ENCODE data around the gene CERS6.

The CERS6 gene

DNA sequence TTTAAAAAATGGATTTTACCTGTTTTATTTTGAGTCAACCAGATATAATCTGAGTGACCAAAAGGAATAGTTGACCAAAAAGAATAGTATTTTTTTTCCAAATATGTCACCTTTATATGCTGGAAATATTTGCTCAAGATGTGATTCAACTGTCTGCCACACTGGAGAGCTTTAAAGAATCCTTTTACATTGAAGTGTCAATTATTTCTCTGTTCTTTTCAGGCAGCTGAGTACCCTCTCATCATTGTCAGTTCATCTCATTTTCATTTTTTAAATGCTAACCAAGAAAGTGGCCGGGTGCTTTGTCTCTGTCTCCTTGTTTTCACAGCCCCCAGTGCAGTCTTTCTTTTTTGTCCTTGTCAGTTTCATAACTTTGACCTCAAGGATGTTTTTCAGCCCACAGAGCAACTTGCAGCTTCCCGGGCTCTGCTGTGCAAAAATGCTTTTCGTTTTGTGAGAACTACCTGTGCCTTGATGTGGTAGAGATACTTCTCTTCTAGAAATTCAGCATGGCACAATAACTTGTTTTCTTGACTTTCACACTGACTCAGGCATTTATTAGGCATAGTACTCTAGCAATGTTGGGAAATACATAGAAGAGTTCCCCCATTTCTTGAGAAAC lies 23.4 kb upstream of the CERS6 start:
- no peak overlapping the region for H3K27ac ChIP-seq
- TF ChIP-seq CTCF (IDR thresholded peaks at IDR 0.05) (no peak), ZFX (IDR thresholded peaks at IDR 0.05; ENCODE audit: borderline replicate concordance) (no peak)

- no peak overlapping the region for H3K27ac ChIP-seq
- TF ChIP-seq ZFX (IDR thresholded peaks at IDR 0.05; ENCODE audit: borderline replicate concordance) = no peak
- no peak for TF ChIP-seq CTCF (IDR thresholded peaks at IDR 0.05)
Measured at GRCh38 chr2:168433527-168433926, 22.5 kb upstream of the CERS6 start.

DNA sequence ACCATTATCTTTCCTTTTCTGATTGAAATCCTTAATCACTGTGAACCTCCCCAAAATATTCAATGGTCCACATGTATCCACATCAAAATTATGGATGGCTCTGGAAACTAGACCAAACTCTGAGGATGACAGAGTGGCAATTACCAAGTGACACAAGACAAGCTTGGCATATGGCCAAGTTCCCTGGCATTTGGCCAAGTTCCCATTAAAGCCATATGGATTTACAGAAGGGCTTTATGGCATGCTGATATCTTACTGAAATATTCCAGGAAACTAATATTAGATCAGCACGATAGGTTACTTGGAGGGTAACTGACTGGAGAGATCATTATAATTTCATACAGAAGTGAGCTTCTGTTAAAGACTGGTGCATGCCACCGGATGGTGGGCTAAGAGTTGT lies 21.9 kb upstream of the CERS6 start:
- no peak for TF ChIP-seq ZFX (IDR thresholded peaks at IDR 0.05; ENCODE audit: borderline replicate concordance)
- TF ChIP-seq CTCF (IDR thresholded peaks at IDR 0.05) = no peak
- no peak overlapping the region for H3K27ac ChIP-seq

- no peak overlapping the region for H3K27ac ChIP-seq
- no peak for TF ChIP-seq CTCF (IDR thresholded peaks at IDR 0.05)
- TF ChIP-seq ZFX (IDR thresholded peaks at IDR 0.05; ENCODE audit: borderline replicate concordance) = no peak
Measured at GRCh38 chr2:168436840-168437239, 19.2 kb upstream of the CERS6 start.

DNA sequence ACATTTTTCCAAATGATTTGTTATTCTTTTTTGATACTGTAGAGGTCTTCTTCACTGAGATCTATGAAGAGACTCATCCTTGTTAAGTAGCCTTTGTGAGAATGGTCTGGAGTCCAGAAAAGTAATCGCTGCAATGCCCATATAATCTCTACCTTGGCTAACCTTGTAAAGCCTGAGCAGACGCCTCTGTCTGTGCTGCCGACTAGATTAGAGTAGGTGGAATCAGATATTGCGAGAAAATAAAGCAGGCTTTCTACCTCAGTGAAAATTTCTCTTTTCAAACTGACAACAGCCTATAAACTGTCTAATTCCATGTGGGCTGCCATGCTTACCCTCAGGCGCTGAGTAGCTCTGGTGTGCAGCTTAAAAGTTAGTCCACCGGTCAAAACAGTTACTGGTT lies 17.5 kb upstream of the CERS6 start:
- TF ChIP-seq CTCF (IDR thresholded peaks at IDR 0.05) (no peak), ZFX (IDR thresholded peaks at IDR 0.05; ENCODE audit: borderline replicate concordance) (no peak)
- no peak overlapping the region for H3K27ac ChIP-seq

GRCh38 chr2:168439536-168439935 lies 16.5 kb upstream of the CERS6 start:
- TF ChIP-seq CTCF (IDR thresholded peaks at IDR 0.05) (no peak), ZFX (IDR thresholded peaks at IDR 0.05; ENCODE audit: borderline replicate concordance) (no peak)
- H3K27ac ChIP-seq = no peak overlapping the region

DNA sequence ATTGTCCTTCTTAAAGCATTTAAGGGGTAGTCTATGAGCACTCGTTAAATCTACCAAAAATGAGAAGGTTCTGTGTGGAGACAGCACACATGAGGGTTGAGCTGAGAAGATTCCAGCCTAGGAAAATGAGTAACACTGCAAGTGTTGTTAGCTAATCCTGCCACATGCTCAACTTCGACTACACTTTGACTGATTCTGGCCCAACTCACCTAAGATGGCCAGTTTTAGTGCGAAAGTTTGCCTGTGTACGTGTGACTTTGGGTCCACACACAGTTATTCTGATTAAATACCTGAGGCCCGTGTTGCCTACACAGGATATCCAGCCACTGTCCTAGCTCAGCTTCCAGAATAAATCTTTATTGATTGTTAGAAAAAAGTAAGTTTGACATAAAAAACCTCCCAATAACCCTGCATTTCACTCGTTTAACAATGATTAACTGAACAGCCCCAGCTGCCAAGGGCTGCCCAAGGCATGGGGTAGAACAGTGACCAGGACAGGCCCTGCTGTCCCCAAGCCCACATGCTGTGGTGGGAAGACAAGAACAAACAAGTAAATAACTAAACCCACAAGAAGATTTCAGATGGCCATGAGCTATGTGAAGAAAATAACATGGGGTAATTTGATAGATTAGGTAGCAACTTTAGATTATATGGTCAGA lies 14.7 kb upstream of the CERS6 start:
- TF ChIP-seq CTCF (IDR thresholded peaks at IDR 0.05) (no peak), ZFX (IDR thresholded peaks at IDR 0.05; ENCODE audit: borderline replicate concordance) (no peak)
- no peak overlapping the region for H3K27ac ChIP-seq

Measured in 22Rv1 (cell line).